SK-MEL-5 (cell line): ENCODE measurements around the gene JARID2. TPM values are rescaled to one million over a fixed set of nuclear protein-coding genes. Genes with fewer than 3 reads are reported as not detected.
A peak's percentile ranks its signal among the peaks of the same experiment; 100 is the strongest.
"Not testable (repeated sequence)": the region's sequence is repeated elsewhere in the genome, so short reads cannot be mapped to it uniquely, and the experiment has no call there.

ENCODE experiments used
- DNase-seq: peaks from one replicate; pipeline ENCODE4 v3.0.0-alpha.2; 2016; ENCODE audit warnings: low read depth, low spot score
- in situ Hi-C: cut with HindIII; loops from 2 replicates; pipeline ENCODE4 v1.10.0; 2016; ENCODE audit warnings: low sequenced_read_pairs, high pct_unique_total_duplicates, low pct_unique_long_range_greater_than_20kb
- total RNA-seq: library from RNA; depleted of rRNA; stranded (reverse); fragments of >200 nt; shearing (Covaris generic); gene quantifications from 2 replicates; pipeline ENCODE4 v1.2.3, GENCODE V29; 2014

JARID2 gene
- total RNA-seq, 1 experiment from 2014 or later: 35.5 TPM

DNA sequence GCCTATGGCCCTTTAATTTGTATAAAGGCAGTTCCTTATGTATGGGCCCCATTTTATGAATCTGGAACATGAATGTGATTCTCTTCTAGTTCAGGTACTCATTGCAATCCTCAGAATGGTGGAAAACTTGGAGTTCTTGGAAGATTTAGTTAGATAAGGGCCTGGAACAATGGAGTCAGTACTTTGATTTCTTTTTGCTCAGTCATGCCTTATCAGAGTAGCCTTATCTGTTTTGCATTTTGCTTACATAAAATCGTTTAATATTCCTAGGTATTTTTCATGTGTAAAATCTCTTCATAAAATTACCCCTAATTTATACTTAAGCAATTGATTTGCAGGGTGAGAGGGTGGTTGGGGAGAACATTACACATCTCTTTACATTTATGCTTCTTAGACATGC is 160.6 kb downstream of the JARID2 start:
- in situ Hi-C loops: no loop called here
- no peak for DNase-seq

- no peak for DNase-seq
- in situ Hi-C loops: no loop called here
Measured at GRCh38 chr6:15408008-15408407, 162.1 kb downstream of the JARID2 start.

GRCh38 chr6:15408758-15409157 is 162.9 kb downstream of the JARID2 start:
- no peak for DNase-seq
- in situ Hi-C loops: no loop called here

GRCh38 chr6:15409301-15410125 is 163.6 kb downstream of the JARID2 start:
- no peak for DNase-seq
- in situ Hi-C loops: no loop called here

DNA sequence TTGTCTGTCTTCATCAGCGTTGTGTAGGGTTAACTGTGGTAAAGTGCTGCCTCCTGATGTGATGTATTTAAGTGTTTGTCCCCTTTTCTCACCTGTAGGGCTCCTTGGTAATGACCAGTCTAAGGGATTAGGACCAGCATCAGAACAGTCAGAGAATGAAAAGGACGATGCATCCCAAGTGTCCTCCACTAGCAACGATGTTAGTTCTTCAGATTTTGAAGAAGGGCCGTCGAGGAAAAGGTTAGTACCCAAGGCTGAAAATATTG is 164.2 kb downstream of the JARID2 start:
- DNase-seq: no peak
- in situ Hi-C loops: no loop called here

DNA sequence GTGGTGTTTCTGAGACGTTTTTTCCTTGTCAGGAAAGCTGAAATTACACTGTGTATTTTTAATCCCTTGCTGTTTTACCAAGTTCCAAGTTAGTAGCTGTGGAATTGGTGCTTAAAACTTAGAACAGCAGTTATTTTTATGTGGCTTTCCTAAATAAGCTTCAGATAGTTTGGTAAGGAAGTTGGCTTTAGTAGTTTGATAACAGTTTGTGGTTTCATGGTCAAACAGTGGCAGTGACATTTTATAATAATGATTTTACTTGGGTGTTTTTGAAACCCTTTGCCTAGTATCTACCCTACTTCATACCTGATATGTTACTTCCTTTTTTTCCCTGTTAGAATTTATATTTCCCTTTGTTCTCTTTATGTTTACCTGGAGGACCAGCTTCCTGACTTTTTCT is 164.9 kb downstream of the JARID2 start:
- in situ Hi-C loops: no loop called here

GRCh38 chr6:15411766-15412165 is 165.9 kb downstream of the JARID2 start:
- in situ Hi-C loops: no loop called here
- DNase-seq: no peak

More for the DNA sequence above, 164.9 kb downstream of the JARID2 start:
- DNase-seq: no peak

- DNase-seq: no peak
- in situ Hi-C loops: no loop called here
Measured at GRCh38 chr6:15412767-15413166, 166.9 kb downstream of the JARID2 start.

GRCh38 chr6:15413466-15414234 is 167.8 kb downstream of the JARID2 start:
- peak; percentile 100 for DNase-seq
- in situ Hi-C loops: no loop called here

DNA sequence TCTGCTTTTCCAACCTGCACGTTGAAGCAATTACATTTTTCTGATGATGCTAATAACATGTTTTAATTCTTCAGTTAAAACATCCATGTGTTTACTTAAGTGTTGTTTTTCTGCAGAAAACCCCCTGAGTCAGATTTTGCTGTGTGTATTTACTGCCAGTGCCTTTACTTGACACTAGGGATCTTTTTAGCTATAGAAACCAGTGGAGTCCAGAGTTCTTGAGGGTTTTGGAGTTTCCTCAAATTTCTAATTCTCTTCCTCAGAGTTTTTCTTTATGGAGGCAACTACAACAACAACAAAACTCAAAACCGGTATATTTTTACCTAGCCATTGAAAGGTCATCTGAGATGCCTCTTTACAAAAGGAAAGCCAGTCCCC is 168.4 kb downstream of the JARID2 start:
- in situ Hi-C loops: no loop called here
- no peak for DNase-seq

GRCh38 chr6:15415622-15416021 is 169.8 kb downstream of the JARID2 start:
- in situ Hi-C loops, DNase-seq: not testable (repeated sequence)

GRCh38 chr6:15416932-15417509 is 171.2 kb downstream of the JARID2 start:
- no peak for DNase-seq
- in situ Hi-C loops: no loop called here

DNA sequence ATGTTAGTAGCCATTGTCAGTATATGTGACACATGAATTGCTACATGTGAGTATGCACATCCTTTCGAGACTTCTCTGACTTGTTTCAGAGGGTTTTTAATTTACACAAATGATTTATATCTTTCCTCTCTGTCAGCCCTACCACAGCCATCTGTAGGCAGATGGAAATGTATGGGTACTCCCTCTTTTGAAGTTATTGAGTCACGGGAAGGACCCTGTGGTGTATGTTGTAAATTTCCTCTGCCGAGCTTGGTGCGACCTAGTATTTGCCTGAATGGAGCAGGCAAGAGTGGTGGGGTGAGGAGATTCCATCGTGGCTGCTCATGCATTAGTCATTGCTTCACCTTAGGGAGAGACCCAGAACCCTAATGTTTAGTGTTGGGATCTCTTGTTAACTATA is 171.9 kb downstream of the JARID2 start:
- DNase-seq: no peak
- in situ Hi-C loops: no loop called here

DNA sequence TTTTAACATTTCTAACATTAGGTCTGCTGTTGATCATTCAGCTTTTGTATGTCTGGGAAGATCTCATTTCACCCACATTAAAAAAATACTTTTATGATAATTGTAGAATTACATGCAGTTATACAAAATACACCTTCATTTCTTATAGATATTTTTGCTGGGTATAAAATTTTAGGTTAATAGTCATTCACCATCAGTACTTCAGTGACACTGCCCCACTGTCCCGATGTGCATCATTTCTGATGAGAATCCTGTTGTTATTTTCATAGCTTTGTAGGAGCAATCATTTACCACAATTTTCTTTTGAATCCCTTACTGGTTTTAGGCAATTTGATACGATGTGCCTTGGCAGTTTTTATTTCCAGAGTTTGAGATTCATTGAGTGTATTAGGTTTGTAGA is 173.6 kb downstream of the JARID2 start:
- DNase-seq: no peak
- in situ Hi-C loops: no loop called here

GRCh38 chr6:15420959-15421438 is 175.1 kb downstream of the JARID2 start:
- in situ Hi-C loops: no loop called here
- no peak for DNase-seq

GRCh38 chr6:15421945-15422733 is 176.3 kb downstream of the JARID2 start:
- DNase-seq: no peak
- in situ Hi-C loops: no loop called here

- in situ Hi-C loops: no loop called here
- no peak for DNase-seq
Measured at GRCh38 chr6:15423286-15423993, 177.6 kb downstream of the JARID2 start.
